Endothelial cell (in vitro differentiated cells): ENCODE results near the gene NEU4. TPM values are rescaled to one million over a fixed set of nuclear protein-coding genes. Genes with fewer than 3 reads are reported as not detected.

Source experiments
- DNase-seq: peaks from one replicate; pipeline ENCODE4 v3.0.0; 2021; ENCODE audit warnings: low spot score
- H3K27ac Mint-ChIP-seq: one replicate; pipeline ENCODE4 v1.8.0; 2021; ENCODE audit warnings: mixed read lengths, inconsistent platforms; ENCODE audit not compliant: unreplicated experiment
- H3K27me3 Mint-ChIP-seq: one replicate; pipeline ENCODE4 v1.8.0; 2021; ENCODE audit warnings: mild to moderate bottlenecking, moderate library complexity, mixed read lengths, inconsistent platforms; ENCODE audit not compliant: unreplicated experiment
- H3K36me3 Mint-ChIP-seq: one replicate; pipeline ENCODE4 v1.8.0; 2021; ENCODE audit warnings: mild to moderate bottlenecking, low read depth, mixed read lengths, inconsistent platforms; ENCODE audit not compliant: unreplicated experiment
- H3K4me1 Mint-ChIP-seq: one replicate; pipeline ENCODE4 v1.8.0; 2021; ENCODE audit warnings: mild to moderate bottlenecking, mixed read lengths, inconsistent platforms; ENCODE audit not compliant: unreplicated experiment
- H3K4me3 Mint-ChIP-seq: one replicate; pipeline ENCODE4 v1.8.0; 2021; ENCODE audit warnings: mild to moderate bottlenecking, mixed read lengths, inconsistent platforms; ENCODE audit not compliant: unreplicated experiment
- H3K9me3 Mint-ChIP-seq: one replicate; pipeline ENCODE4 v1.8.0; 2021; ENCODE audit warnings: mixed read lengths, inconsistent platforms; ENCODE audit not compliant: unreplicated experiment
- CTCF ChIP-seq: fragments of 200-600 bp; sonication (generic); IDR thresholded peaks from one replicate; pipeline ENCODE4 v1.5.0; 2021; ENCODE audit warnings: antibody characterized with exemption; ENCODE audit not compliant: unreplicated experiment
- total RNA-seq: library from RNA; stranded (reverse); fragmentation: NEBNext Ultra II Directional; extraction: Animal tissue kit (Norgen Biotek cat#: 25700); gene quantifications from one replicate; pipeline ENCODE4 v1.2.1, GENCODE V29; 2021; ENCODE audit not compliant: unreplicated experiment

NEU4 gene
- total RNA-seq, 1 donor from 2014 or later, result 0.33 TPM

- H3K9me3 Mint-ChIP-seq, result no peaks in the 10 kb centered on the region
- H3K4me3 Mint-ChIP-seq, result no peak overlapping the region
- peaks cover 14% of the 10 kb centered on the region for H3K27me3 Mint-ChIP-seq
- H3K27ac Mint-ChIP-seq, result no peak overlapping the region
- no peaks in the 10 kb centered on the region for H3K36me3 Mint-ChIP-seq
- H3K4me1 Mint-ChIP-seq, result peaks cover 5% of the 10 kb centered on the region
- no peak for TF ChIP-seq CTCF
- no peak for DNase-seq
Observed at GRCh38 chr2:241811952-241812729, 3.1 kb downstream of the NEU4 start.

- no peak overlapping the region for H3K4me3 Mint-ChIP-seq
- peaks cover 5% of the 10 kb centered on the region for H3K4me1 Mint-ChIP-seq
- peaks cover 14% of the 10 kb centered on the region for H3K27me3 Mint-ChIP-seq
- no peak for DNase-seq
- no peaks in the 10 kb centered on the region for H3K36me3 Mint-ChIP-seq
- H3K27ac Mint-ChIP-seq, result no peak overlapping the region
- H3K9me3 Mint-ChIP-seq, result no peaks in the 10 kb centered on the region
- TF ChIP-seq CTCF, result no peak
Observed at GRCh38 chr2:241812730-241813643, 4.0 kb downstream of the NEU4 start.

- no peak for DNase-seq
- no peak for TF ChIP-seq CTCF
- Mint-ChIP-seq H3K36me3 (no peaks in the 10 kb centered on the region), H3K27me3 (peaks cover 8% of the 10 kb centered on the region), H3K27ac (no peak overlapping the region), H3K9me3 (no peaks in the 10 kb centered on the region), H3K4me1 (no peaks in the 10 kb centered on the region), H3K4me3 (no peak overlapping the region)
Observed at GRCh38 chr2:241813644-241814392, 4.8 kb downstream of the NEU4 start.

- no peak for DNase-seq
- no peak for TF ChIP-seq CTCF
- H3K4me1 Mint-ChIP-seq, result no peaks in the 10 kb centered on the region
- H3K9me3 Mint-ChIP-seq, result no peaks in the 10 kb centered on the region
- no peak overlapping the region for H3K4me3 Mint-ChIP-seq
- no peak overlapping the region for H3K27ac Mint-ChIP-seq
- peaks cover 4% of the 10 kb centered on the region for H3K27me3 Mint-ChIP-seq
- H3K36me3 Mint-ChIP-seq, result no peaks in the 10 kb centered on the region
Observed at GRCh38 chr2:241814393-241814642, 5.3 kb downstream of the NEU4 start.
